Mesodermal cell (in vitro differentiated cells): ENCODE data around the gene FAM234B.
A peak's percentile ranks its signal among the peaks of the same experiment; 100 is the strongest.

Experiments
- H3K27ac ChIP-seq: 2 replicates; pipeline ENCODE4 v1.7.0; 2013; ENCODE audit warnings: mild to moderate bottlenecking, low read depth, low read length, moderate library complexity; ENCODE audit not compliant: severe bottlenecking
- H3K36me3 ChIP-seq: 2 replicates; pipeline ENCODE4 v1.7.1; 2013; ENCODE audit warnings: mild to moderate bottlenecking, low read length, moderate library complexity; ENCODE audit not compliant: control insufficient read depth, insufficient read depth
- H3K4me1 ChIP-seq: one replicate; pipeline ENCODE4 v1.7.1; 2013; ENCODE audit warnings: mild to moderate bottlenecking, low read length; ENCODE audit not compliant: insufficient read depth, control insufficient read depth, poor library complexity, severe bottlenecking
- H3K4me3 ChIP-seq: 2 replicates; pipeline ENCODE4 v1.7.0; 2013; ENCODE audit warnings: low read length, control low read depth, mild to moderate bottlenecking; ENCODE audit not compliant: insufficient read depth, poor library complexity, severe bottlenecking; ENCODE audit errors: extremely low read depth
- H3K9me3 ChIP-seq: 2 replicates; pipeline ENCODE4 v1.7.1; 2013; ENCODE audit warnings: mild to moderate bottlenecking, low read length, moderate library complexity; ENCODE audit not compliant: control insufficient read depth
- WGBS, 2 experiments: methylation state at CpG; one replicate each; pipeline ENCODE4 v1.1.5; 2013; ENCODE audit warnings: missing lambda C conversion rate in 2 of 2; ENCODE audit not compliant: insufficient coverage in 2 of 2; 5-methylcytosine and 5-hydroxymethylcytosine counted together

Gene FAM234B

GRCh38 chr12:13119826-13120225 lies 75.6 kb downstream of the FAM234B start:
- Histone ChIP-seq H3K9me3 (no peaks in the 10 kb centered on the region), H3K27ac (no peak overlapping the region), H3K4me3 (no peak overlapping the region), H3K4me1 (peaks cover 36% of the 10 kb centered on the region), H3K36me3 (no peaks in the 10 kb centered on the region)
- WGBS, 2 experiments = 86 to 100% methylated on average over 1 to 2 of the region's 2 CpGs

GRCh38 chr12:13120413-13120812 lies 76.2 kb downstream of the FAM234B start:
- no peaks in the 10 kb centered on the region for H3K9me3 ChIP-seq
- peaks cover 40% of the 10 kb centered on the region for H3K4me1 ChIP-seq
- H3K36me3 ChIP-seq = no peaks in the 10 kb centered on the region
- no peak overlapping the region for H3K27ac ChIP-seq
- no peak overlapping the region for H3K4me3 ChIP-seq
- 100% methylated on average over 1 of the region's 3 CpGs; no CpG with 5 or more reads in 1 of the 2 experiments for WGBS, 2 experiments

GRCh38 chr12:13121568-13121967 lies 77.4 kb downstream of the FAM234B start:
- Histone ChIP-seq H3K27ac (no peak overlapping the region), H3K36me3 (no peaks in the 10 kb centered on the region), H3K4me3 (no peak overlapping the region), H3K4me1 (peaks cover 41% of the 10 kb centered on the region), H3K9me3 (no peaks in the 10 kb centered on the region)
- WGBS, 2 experiments = 97 to 98% methylated on average over 3 to 5 of the region's 5 CpGs

- peaks cover 44% of the 10 kb centered on the region for H3K4me1 ChIP-seq
- H3K36me3 ChIP-seq = no peaks in the 10 kb centered on the region
- H3K4me3 ChIP-seq = no peak overlapping the region
- H3K27ac ChIP-seq = peak overlapping the region; percentile 57
- WGBS, 2 experiments = 68 to 71% methylated on average over 7 of the region's 8 CpGs
- H3K9me3 ChIP-seq = no peaks in the 10 kb centered on the region
These were observed 80.7 kb downstream of the FAM234B start for GRCh38 chr12:13124656-13125505.

- Histone ChIP-seq H3K27ac (no peak overlapping the region), H3K4me3 (no peak overlapping the region), H3K9me3 (no peaks in the 10 kb centered on the region), H3K4me1 (peaks cover 49% of the 10 kb centered on the region), H3K36me3 (no peaks in the 10 kb centered on the region)
- WGBS, 2 experiments = 100% methylated on average over 2 of the region's 2 CpGs; no CpG with 5 or more reads in 1 of the 2 experiments
These were observed 81.8 kb downstream of the FAM234B start for GRCh38 chr12:13125996-13126395.

- Histone ChIP-seq H3K4me3 (no peak overlapping the region), H3K9me3 (no peaks in the 10 kb centered on the region), H3K36me3 (no peaks in the 10 kb centered on the region), H3K27ac (no peak overlapping the region), H3K4me1 (peaks cover 54% of the 10 kb centered on the region)
- 90 to 94% methylated on average over 2 of the region's 3 CpGs for WGBS, 2 experiments
These were observed 82.3 kb downstream of the FAM234B start for GRCh38 chr12:13126494-13126893.

GRCh38 chr12:13127444-13127843 lies 83.3 kb downstream of the FAM234B start:
- Histone ChIP-seq H3K4me3 (no peak overlapping the region), H3K4me1 (peaks cover 56% of the 10 kb centered on the region), H3K9me3 (no peaks in the 10 kb centered on the region), H3K27ac (no peak overlapping the region), H3K36me3 (no peaks in the 10 kb centered on the region)
- WGBS, 2 experiments = 91 to 94% methylated on average over 3 to 4 of the region's 5 CpGs

GRCh38 chr12:13128291-13128965 lies 84.2 kb downstream of the FAM234B start:
- WGBS, 2 experiments = 87 to 96% methylated on average over 7 to 8 of the region's 8 CpGs
- Histone ChIP-seq H3K36me3 (no peaks in the 10 kb centered on the region), H3K27ac (peak overlapping the region; percentile 60), H3K9me3 (no peaks in the 10 kb centered on the region), H3K4me3 (no peak overlapping the region), H3K4me1 (peaks cover 54% of the 10 kb centered on the region)

GRCh38 chr12:13130981-13131380 lies 86.8 kb downstream of the FAM234B start:
- 100% methylated on average over 1 of the region's 3 CpGs; no CpG with 5 or more reads in 1 of the 2 experiments for WGBS, 2 experiments
- no peaks in the 10 kb centered on the region for H3K36me3 ChIP-seq
- H3K4me1 ChIP-seq = peaks cover 40% of the 10 kb centered on the region
- H3K27ac ChIP-seq = no peak overlapping the region
- no peaks in the 10 kb centered on the region for H3K9me3 ChIP-seq
- no peak overlapping the region for H3K4me3 ChIP-seq
